Activated CD8-positive, alpha-beta T cell treated with anti-CD3 and anti-CD28 coated beads for 36 hours (primary cell): ENCODE results near the gene MRTFB. TPM values are rescaled to one million over a fixed set of nuclear protein-coding genes. Genes with fewer than 3 reads are reported as not detected.

Source experiments
- ATAC-seq: fragments of 200-7000 bp; cut with Tn5 transposase; one replicate; pipeline ENCODE4 v1.10.0; 2021; ENCODE audit warnings: mild to moderate bottlenecking, moderate library complexity
- CTCF ChIA-PET: fragments of 350-600 bp; sonication (Branson Sonifier 250); formaldehyde crosslinking; loops from one replicate; lab custom pipeline; 2021; ENCODE audit warnings: antibody characterized with exemption; lab: Charles Lee
- POLR2A ChIA-PET: fragments of 350-600 bp; sonication (Branson Sonifier 250); formaldehyde crosslinking; loops from one replicate; lab custom pipeline; 2021; ENCODE audit warnings: antibody characterized with exemption; lab: Charles Lee
- DNase-seq: peaks from one replicate; pipeline ENCODE4 v3.0.0-alpha.2; 2020
- H3K27ac Mint-ChIP-seq: one replicate; pipeline ENCODE4 v1.8.0; 2021; ENCODE audit warnings: mild to moderate bottlenecking, mixed read lengths
- H3K27me3 Mint-ChIP-seq: one replicate; pipeline ENCODE4 v1.8.0; 2021; ENCODE audit warnings: mixed read lengths
- H3K36me3 Mint-ChIP-seq: one replicate; pipeline ENCODE4 v1.8.0; 2021; ENCODE audit warnings: low read depth, mixed read lengths
- H3K4me1 Mint-ChIP-seq: one replicate; pipeline ENCODE4 v1.8.0; 2021; ENCODE audit warnings: low read depth, mixed read lengths
- H3K4me3 Mint-ChIP-seq: one replicate; pipeline ENCODE4 v1.8.0; 2021; ENCODE audit warnings: mild to moderate bottlenecking, moderate library complexity, mixed read lengths
- H3K9me3 Mint-ChIP-seq: one replicate; pipeline ENCODE4 v1.8.0; 2021; ENCODE audit warnings: mixed read lengths
- intact Hi-C: fragments of 100-400 bp; cut with micrococcal nuclease; formaldehyde crosslinking; loops from one replicate; pipeline ENCODE4 v1.10.0; 2022
- total RNA-seq, 2 experiments: library from RNA; stranded (reverse); gene quantifications; one replicate each; pipeline ENCODE4 v1.2.3, GENCODE V29; 2021
- TF ChIP-seq, protein P1 (sequence below): fragments of 200-600 bp; IDR thresholded peaks from one replicate; pipeline ENCODE4 v1.8.0; 2022; ENCODE audit warnings: antibody characterized with exemption, mild to moderate bottlenecking

Gene MRTFB
- total RNA-seq, 2 experiments from 2014 or later = 10.3 to 12.0 TPM

DNA sequence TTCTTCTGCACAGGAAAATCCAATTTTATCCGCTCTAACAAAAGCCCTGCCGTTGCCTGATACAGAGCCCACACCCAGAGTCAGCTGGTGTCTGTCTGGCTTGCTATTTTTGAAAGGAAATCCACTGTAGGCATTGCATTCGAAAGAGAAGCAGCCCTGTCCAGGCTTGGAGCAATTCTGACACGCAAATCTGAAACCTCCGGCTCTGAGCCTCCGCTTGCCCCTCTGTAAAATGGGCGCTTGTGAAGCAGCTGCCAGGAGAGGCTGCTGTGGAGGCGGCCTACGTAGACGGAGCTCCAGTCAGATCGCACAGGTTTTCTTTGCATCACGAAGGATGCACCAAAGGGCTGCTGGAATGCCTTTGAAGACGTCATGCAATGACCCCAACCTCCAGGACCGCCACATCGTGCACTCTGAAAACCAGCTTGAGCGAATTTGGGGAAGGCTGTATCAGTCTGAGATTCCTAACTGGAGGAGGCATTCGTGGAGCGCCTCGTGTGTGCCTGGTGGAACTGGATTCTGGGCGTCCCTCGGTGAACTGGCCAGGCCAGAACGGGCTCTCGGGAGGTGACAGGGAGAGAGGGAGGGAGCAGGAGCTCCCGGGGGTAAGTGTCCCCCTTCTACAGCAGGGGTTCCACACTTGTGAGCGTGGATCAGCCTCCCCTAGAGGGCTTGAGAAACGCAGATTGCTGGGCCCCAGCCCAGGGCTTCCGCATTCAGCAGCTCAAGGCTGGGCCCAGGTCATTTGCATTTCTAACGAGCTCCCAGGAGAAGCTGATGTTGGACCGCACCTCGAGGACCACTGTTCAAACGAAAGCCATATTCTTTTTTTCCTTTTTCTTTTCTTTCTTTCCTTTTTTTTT, 215.5 kb downstream of the MRTFB start:
- no peak for ATAC-seq
- H3K4me1 Mint-ChIP-seq = peaks cover 12% of the 10 kb centered on the region
- intact Hi-C loops = loop anchor here (10.0 kb wide), 1 partner anchor 362 kb away; the partner anchor contains the start of gene ERCC4
- no peaks in the 10 kb centered on the region for H3K36me3 Mint-ChIP-seq
- H3K27me3 Mint-ChIP-seq = no peaks in the 10 kb centered on the region
- peak; percentile 42 for DNase-seq
- H3K9me3 Mint-ChIP-seq = peaks cover 15% of the 10 kb centered on the region
- H3K4me3 Mint-ChIP-seq = peak overlapping the region; percentile 77
- H3K27ac Mint-ChIP-seq = no peak overlapping the region
- CTCF ChIA-PET = interaction anchor here (0.9 to 2.4 kb wide), 6 partner anchors 9 to 367 kb away, joined by 3 to 15 read pairs (median 9); partner anchors contain the start of gene ERCC4
- TF ChIP-seq, protein P1, sequence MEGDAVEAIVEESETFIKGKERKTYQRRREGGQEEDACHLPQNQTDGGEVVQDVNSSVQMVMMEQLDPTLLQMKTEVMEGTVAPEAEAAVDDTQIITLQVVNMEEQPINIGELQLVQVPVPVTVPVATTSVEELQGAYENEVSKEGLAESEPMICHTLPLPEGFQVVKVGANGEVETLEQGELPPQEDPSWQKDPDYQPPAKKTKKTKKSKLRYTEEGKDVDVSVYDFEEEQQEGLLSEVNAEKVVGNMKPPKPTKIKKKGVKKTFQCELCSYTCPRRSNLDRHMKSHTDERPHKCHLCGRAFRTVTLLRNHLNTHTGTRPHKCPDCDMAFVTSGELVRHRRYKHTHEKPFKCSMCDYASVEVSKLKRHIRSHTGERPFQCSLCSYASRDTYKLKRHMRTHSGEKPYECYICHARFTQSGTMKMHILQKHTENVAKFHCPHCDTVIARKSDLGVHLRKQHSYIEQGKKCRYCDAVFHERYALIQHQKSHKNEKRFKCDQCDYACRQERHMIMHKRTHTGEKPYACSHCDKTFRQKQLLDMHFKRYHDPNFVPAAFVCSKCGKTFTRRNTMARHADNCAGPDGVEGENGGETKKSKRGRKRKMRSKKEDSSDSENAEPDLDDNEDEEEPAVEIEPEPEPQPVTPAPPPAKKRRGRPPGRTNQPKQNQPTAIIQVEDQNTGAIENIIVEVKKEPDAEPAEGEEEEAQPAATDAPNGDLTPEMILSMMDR = no peak
- POLR2A ChIA-PET = interaction anchor here (0.5 to 1.8 kb wide), 6 partner anchors 19 to 363 kb away, joined by 3 to 6 read pairs (median 4); no protein-coding TSS in a partner anchor

DNA sequence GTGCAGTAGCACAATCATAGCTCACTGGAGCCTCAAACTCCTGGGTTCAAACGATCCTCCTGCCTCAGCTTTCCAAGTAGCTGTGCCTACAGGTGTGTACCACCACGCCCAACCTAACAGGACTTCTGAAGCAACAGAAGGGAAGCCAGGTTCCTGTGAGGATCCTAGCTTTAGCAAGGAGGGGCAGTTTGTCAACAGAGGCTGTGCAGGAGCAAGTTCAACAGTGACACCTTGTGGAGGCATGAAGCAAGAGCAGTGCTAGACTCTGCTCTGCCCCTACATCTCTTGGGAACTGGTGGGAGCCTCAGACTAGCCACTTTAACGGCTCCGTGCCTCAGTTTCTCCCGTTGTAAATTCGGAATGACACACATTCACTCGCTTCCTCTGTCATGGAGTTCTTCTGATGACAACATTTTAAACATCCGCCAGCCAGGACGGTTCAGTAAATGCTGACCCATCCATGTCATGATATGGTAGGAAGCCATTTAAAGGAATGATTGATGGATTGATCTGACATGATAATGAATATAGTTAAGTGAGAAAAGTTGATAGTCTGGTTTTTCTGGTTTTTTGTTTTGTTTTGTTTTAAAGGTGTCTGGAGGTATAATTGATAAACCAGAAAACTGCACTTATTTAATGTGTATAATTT, 218.7 kb downstream of the MRTFB start:
- peaks cover 15% of the 10 kb centered on the region for H3K9me3 Mint-ChIP-seq
- H3K27ac Mint-ChIP-seq = no peak overlapping the region
- ATAC-seq = no peak
- intact Hi-C loops = loop anchor here (10.0 kb wide), 1 partner anchor 365 kb away; the partner anchor contains the start of gene ERCC4
- ChIA-PET CTCF (interaction anchor here (0.6 to 1.5 kb wide), 6 partner anchors 9 to 366 kb away, joined by 3 to 5 read pairs (median 4); no protein-coding TSS in a partner anchor), POLR2A (interaction anchor here (1.0 kb wide), 1 partner anchor 12 kb away, joined by 3 read pairs; no protein-coding TSS in a partner anchor)
- no peaks in the 10 kb centered on the region for H3K36me3 Mint-ChIP-seq
- peaks cover 10% of the 10 kb centered on the region for H3K4me1 Mint-ChIP-seq
- H3K27me3 Mint-ChIP-seq = no peaks in the 10 kb centered on the region
- TF ChIP-seq, protein P1 = peak; percentile 72
- H3K4me3 Mint-ChIP-seq = no peak overlapping the region
- DNase-seq = peak; percentile 50

DNA sequence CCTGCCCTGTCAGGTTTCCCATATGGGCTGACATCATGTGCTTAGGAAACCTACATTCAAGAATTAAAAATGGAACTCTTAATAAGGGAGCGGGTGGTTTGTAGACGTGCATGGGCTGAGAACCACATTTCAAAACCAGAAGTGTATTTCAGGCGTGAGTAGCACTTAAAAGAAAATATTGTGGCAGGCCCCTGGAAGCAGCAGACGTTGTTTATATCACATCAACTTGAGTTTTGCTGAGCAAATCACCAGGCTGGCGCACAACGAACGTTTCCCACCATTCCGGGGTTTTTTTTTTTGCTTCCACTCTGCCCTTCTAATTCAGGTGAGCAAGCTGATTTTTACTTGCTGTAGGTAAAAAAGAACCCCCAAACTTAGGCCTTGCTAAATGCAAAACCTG, 220.2 kb downstream of the MRTFB start:
- CTCF ChIA-PET = no interaction called here
- intact Hi-C loops = no loop called here
- no peak overlapping the region for H3K4me3 Mint-ChIP-seq
- DNase-seq (no peak), ATAC-seq (no peak)
- peaks cover 15% of the 10 kb centered on the region for H3K9me3 Mint-ChIP-seq
- H3K27me3 Mint-ChIP-seq = no peaks in the 10 kb centered on the region
- H3K36me3 Mint-ChIP-seq = no peaks in the 10 kb centered on the region
- H3K4me1 Mint-ChIP-seq = peaks cover 5% of the 10 kb centered on the region
- H3K27ac Mint-ChIP-seq = no peak overlapping the region
- POLR2A ChIA-PET = no interaction called here
- TF ChIP-seq, protein P1 = no peak

DNA sequence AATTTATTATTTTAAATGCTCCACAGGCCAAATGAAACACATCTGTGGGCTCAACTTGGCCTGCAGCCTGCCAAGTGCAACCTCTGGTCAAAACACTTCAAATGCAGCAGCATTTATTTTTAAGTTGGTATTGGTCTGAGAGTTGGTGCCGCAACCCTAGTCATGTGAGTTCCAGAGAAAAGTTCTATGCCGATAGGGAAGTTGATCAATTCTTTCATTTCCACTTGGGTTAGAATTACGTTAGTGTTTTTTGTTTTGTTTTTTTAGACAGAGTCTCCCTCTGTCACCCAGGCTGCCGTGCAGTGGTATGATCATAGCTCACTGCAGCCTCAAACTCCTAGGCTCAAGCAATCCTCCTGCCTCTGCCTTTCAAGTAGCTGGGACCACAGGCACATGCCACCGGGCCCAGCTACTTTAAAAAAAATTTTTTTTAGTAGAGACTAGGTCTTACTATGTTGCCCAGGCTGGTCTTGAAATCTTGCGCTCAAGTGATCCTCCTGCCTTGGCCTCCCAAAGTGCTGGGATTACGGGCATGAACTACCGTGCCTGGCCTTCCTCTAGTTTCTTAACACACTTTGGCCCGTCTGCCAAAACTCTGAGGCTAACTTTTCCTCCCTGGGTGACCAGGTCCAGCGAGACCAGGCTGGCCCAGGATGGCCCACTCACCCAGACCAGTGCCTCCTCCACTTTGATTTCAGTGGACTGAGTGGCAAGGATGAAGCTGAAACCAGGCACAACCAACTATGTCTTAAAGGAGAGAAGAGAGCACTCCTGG, 221.1 kb downstream of the MRTFB start:
- ChIA-PET CTCF (no interaction called here), POLR2A (no interaction called here)
- intact Hi-C loops = no loop called here
- Mint-ChIP-seq H3K4me1 (no peaks in the 10 kb centered on the region), H3K4me3 (no peak overlapping the region), H3K27me3 (no peaks in the 10 kb centered on the region), H3K27ac (no peak overlapping the region), H3K9me3 (peaks cover 15% of the 10 kb centered on the region), H3K36me3 (no peaks in the 10 kb centered on the region)
- DNase-seq = no peak
- TF ChIP-seq, protein P1 = no peak
- no peak for ATAC-seq
